Measurements from ENCODE around the gene RRN3.
"Not testable (repeated sequence)": the region's sequence is repeated elsewhere in the genome, so short reads cannot be mapped to it uniquely, and the experiment has no call there.

The RRN3 gene

DNA sequence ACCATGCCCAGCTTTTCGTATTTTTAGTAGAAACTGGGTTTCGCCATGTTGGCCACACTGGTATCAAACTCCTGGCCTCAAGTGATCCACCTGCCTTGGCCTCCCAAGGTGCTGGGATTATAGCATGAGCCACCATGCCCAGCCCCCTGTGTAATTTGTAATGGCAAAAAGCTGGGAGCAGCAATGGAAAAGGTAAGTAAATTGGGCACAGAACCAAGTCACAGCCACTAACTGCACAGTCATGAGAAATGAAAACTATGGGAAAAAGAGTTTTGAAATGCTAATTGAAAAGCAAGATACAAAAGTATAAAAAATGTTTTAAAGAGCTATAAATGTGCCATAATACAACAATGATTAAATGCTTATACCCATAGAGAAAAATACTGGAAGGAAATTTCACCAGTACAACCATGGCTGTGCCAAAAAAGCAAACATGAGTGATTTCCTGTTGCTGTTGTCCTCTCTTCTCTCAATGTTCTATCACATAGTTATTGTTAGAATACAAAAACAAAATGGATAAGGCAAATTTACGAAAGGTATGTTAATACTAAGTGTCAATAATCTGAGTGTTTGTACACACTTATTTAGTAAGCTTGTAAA is 44.4 kb downstream of the RRN3 start:
- no peak for DNase-seq

GRCh38 chr16:15046692-15047376 is 47.2 kb downstream of the RRN3 start:
- no peak for DNase-seq

DNA sequence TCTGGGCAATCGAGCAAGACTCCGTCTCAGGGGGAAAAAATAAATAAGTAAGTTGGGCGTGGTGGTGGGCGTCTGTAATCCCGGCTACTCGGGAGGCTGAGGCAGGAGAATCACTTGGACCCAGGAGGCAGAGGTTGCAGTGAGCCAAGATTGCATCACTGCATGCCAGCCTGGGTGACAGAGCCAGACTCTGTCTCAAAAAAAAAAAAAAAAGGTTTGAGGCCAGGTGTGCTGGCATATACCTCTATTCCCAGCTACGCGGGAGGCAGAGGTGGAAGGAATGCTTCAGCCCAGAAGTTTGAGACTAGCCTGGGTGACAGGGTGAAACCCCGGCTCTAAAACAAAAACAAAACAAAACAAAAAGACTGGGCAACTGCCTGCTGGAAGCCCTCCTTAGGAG is 48.8 kb downstream of the RRN3 start:
- DNase-seq = not testable (repeated sequence)

DNA sequence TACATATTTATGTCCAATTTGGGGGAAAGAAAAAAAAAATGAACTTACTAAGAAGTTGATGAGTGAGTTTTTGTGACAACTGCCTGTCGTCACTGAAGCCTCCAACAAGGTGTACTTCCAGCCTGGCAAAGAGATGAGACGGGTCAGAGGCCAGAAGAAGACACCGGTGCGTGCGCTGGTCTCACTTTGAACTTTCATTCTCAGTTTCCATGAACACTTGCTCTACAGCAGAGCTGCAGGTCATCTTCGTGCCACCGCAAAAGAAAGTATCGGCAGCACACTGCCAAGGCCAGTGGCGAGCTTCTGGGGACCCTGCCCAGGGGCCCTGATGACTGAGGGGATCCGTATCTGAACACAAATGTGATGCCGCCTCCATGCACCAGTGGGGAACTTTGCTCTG is 49.8 kb downstream of the RRN3 start:
- no peak for DNase-seq

GRCh38 chr16:15043344-15043743 is 50.7 kb downstream of the RRN3 start:
- DNase-seq = no peak

- no peak for DNase-seq
These were observed 52.6 kb downstream of the RRN3 start for GRCh38 chr16:15041271-15042004.

- no peak for DNase-seq
These were observed 55.4 kb downstream of the RRN3 start for GRCh38 chr16:15038689-15039088.

DNA sequence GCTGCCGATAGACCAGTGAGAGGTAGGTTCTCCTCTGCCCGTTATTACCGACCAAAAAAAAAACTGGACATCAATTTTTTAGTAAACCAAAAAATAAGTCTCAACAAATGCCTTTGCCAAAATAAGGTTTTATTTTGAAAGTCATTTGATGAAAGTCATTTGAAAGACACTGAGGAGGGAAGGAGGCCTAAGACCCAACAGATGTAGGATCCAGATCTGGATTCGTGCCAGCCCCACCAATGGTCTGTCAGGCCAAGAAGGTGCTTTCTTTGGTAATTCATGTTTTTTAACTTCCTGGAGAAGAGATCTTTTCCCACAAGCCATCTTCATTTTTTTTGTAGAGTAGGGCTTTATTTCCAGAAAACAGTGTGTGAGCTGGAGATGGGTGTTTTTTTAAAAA is 56.3 kb downstream of the RRN3 start:
- no peak for DNase-seq

DNA sequence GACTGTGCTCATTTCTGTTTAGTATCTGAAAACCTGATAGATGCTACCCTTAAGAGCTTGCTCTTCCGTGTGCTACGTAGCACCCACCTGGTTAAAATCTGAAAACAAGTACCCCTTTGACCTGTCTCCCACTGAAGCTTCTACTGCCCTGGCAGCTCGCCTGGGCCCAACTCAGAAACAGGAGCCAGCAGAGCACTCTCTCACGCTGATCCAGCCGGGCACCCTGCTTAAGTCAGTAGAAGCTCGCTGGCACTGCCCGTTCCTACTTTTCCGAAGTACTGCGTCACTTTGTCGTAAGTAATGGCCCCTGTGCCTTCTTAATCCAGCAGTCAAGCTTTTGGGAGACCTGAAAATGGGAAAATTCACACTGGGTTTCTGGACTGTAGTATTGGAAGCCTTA is 57.1 kb downstream of the RRN3 start:
- DNase-seq = no peak

GRCh38 chr16:15035163-15035729 is 58.8 kb downstream of the RRN3 start:
- DNase-seq = no peak

DNA sequence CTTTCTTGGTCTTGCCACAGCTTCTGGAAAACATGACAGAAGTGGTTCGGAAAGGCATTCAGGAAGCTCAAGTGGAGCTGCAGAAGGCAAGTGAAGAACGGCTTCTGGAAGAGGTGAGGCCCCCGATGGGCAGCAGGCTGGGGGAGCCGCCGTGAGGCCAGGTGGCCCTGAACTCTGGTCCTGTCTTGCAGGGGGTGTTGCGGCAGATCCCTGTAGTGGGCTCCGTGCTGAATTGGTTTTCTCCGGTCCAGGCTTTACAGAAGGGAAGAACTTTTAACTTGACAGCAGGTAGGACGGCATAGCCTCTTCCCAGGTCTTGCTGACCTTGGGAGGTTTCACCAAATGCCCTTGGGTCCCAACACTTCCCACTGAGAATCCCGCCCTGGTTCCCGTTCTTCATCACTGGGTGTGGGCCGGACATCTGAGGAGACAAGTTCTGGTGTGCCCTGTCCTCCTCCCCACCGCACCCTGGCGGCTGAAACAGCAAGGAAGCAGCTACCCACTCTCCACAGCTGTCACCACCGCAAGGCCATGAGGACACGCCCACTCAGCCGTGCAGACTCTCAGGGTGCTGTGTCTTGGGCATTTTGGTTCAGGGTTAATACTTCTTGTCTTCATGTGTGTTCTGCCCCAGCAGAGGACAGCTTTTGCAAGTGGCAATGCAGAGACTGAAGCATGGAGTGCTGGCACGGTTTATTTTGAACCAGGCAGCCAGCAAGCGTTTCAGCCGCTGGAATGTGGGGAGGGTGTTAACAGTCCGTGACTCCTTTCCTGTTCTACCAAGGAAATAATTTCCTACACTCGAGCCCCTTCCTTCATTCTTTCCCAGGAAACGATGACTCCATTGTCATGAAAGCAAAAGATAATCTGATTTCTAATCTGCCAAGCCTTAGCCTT is 59.6 kb downstream of the RRN3 start:
- DNase-seq = no peak

DNA sequence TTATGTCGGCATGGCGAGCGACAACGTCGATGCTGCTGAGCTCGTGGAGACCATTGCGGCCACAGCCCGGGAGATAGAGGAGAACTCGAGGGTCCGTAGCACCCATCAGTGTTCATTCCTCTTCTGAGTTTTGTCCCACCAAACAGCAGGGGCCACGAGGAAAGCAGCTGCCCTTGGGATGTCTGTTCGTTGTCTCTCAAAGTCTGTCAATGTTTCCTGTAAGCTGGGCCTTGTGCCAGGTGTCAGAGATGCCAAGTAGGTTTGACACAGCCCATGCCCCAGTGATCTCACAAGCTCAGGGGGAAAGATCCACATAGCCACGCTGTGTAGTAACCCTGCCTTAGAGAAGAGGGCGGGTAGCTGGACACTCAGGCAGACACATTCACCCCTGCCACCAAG is 60.8 kb downstream of the RRN3 start:
- DNase-seq = no peak

DNA sequence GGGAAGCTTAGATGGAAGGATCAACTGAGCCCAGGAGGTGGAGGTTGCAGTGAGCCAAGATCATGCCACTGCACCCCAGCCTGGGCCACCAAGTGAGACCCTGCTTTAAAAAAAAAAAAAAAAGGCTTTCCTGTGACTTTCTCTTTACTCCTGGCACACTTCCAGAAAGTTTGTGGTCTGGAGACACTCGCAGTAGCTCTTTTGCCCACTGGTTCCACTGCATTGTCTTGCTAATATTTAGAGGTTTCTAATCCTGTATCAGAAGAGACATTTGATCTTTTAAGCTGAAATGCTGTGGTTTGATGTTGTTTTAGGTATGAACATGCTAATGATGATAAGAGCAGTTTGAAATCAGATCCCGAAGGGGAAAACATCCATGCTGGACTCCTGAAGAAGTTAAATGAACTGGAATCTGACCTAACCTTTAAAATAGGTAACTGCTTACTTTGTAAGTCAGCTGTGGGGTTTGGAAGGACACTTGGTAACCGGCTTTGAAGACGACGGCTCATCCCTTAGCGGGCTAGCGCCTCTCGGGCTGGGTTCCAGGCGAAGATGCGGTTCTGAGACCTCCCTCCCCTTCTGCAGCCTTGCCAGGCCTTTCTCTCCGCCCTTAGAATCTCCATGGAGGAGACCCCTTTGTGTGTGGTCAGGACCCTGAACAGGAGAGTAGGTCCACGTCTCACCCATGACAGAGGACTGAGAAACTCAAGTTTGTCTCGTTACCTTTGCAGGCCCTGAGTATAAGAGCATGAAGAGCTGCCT is 61.3 kb downstream of the RRN3 start:
- DNase-seq = no peak

DNA sequence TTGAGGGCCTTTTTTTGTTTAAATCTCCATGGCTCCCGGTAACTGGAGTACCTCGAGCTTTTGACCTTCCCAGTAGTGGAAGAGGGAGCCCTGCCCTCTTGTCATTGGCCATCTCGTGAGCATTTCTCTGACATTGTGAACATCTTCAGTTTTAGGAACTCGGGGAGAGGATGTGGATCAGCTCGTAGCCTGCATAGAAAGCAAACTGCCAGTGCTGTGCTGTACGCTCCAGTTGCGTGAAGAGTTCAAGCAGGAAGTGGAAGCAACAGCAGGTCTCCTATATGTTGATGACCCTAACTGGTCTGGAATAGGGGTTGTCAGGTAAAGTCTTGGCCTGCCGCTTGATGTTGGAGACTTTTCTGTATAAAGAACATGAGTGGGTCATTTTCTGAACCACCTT is 62.5 kb downstream of the RRN3 start:
- DNase-seq = no peak

DNA sequence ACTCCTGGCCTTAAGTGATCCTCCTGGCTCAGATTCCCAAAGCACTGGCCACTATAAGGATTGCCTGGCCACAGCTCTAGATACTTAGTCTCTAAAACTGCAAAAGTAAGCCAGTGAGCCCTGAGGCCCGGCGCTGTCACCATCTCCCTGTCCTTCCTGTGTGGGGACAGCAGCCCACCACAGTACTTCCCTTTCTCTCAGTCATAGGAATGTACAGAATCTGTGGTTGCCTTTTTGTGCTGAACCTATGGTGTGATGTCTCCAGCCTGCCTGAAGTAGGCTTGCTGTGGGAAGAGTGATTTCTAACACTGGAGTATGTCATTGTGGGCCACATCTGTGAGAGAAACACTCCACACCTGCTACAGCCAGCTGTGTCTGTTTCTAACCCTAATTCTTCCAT is 62.9 kb downstream of the RRN3 start:
- DNase-seq = no peak

- DNase-seq = not testable (repeated sequence)
These were observed 64.3 kb downstream of the RRN3 start for GRCh38 chr16:15029749-15030148.

DNA sequence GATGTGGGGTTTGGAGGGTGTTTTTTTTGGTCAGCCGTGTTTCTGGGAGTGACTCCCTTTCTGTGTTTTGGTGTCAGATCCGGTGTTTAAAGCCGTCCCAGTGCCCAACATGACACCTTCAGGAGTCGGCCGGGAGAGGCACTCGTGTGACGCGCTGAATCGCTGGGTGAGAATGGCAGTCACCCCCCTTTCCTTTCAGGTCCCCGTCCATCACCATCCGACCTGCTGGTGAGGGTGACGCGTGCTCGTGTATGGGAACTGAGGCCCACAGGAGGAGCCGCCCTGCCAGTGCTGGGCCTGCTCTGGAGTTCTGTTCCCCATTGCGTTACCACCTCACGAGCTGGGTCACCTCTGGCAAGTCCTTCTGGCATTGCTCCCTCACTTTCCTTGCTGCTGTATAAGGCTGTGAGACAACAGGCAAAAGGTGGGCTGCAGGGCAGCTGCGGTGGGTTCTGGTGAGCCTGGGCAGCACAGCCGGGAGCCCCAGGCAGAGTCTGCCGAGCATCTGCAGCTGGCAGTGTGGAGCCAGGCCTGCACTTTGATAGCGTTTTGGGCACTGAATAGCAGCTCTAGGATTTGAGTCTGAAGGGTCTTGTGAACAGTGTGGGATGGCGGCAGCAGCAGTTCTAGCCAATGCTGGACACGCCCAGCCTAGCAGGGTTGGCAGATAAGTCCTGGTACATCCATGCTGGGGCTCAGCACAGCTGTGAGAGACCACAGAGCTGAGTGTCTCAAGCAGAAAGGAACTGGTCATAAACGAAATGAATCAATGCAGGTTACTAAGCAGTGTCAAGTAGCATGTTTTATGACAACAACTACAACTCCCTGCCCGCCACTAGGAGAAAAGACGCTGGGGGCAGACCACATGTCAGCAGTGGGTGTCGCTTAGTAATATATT is 65.0 kb downstream of the RRN3 start:
- DNase-seq = not testable (repeated sequence)

DNA sequence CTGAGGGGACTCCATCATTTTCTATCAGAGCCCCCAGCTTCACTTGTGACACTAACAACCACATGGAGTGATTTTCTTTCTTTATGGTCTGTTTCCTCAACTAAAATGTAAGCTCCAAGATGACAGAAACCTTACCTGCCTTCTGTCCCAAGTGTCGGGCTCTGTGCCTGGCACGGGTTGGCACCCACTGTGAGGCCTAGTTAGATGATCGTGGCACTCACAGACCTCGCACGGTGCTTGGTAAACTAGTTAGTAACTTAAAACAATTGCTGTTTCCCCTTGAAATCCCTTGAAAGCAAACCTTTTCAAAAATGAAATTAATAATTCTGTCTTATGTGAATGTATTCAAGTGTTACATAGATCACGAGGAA is 65.7 kb downstream of the RRN3 start:
- DNase-seq = not testable (repeated sequence)

DNA sequence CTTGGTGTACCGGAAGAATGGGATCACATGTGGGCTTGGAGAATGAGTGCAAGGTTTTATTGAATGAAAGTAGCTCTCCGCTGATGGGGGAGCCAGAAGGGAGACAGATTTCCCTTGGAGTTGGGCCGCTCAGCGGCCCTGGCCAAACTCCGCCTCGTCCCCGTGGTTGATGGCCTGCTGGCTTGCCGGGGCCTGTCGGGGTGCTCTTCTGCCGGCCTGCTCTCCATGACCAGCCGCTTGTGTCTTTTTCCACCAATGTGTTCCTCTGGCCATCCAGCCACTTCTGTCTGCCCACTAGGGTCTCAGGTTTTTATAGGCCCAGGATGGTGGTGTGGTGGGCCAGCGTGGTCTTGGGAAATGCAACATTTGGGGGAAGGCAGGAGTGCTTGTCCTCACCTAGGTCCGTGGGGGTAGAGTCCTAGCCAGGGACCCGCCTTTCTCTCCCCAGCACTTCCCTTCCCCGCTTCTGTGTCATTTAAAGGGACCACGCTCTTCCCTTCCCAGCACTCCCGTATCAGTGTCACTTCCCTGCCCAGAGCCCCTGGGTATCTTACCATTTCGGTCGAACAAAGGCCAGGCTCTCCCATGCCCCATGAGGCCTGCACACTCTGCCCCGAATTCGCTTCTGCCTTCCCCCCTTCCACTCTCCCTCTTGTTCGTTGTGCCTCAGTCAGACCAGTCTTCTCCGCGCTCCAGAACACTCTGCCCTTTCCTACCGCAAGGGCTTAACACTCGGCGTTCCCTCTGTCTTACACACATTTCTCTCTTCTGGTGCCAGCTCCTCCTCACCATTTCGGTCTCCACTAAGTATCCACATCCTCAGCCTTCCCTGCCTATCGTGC is 66.3 kb downstream of the RRN3 start:
- not testable (repeated sequence) for DNase-seq

DNA sequence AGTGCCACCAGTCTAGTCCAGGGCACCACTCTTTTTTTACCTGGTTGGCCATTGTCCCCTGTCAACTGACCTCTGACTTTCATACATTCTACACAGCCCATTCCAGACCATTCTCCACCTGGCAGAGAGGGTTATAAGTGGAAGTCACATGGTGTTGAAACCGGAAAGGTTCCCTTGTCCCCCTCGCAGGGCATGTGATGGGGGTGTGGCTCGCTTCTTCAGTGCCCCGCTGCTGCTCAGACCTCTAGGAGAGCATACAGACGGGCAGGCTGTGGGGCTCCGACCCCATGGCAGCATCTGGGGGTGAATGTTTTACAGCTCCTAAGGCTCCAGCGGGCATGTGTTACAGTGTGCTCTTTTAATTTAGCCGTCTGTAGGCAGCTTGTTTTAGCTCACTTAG is 67.0 kb downstream of the RRN3 start:
- not testable (repeated sequence) for DNase-seq

Measured in NCI-H748 treated with DMSO at 0.1 percent for 48 hours (cell line).